Activated T-cell treated with anti-CD3 and anti-CD28 coated beads for 48 hours (primary cell): Measurements from ENCODE around the gene NAP1L5.

Experiments
- DNase-seq: peaks from one replicate; pipeline ENCODE4 v3.0.0-alpha.2; 2020; ENCODE audit warnings: low read depth

The NAP1L5 gene

GRCh38 chr4:88697588-88698329, at the start of gene NAP1L5:
Gene NAP1L5 (minus strand): TSS chr4:88697829. CDS start chr4:88697754, 75 bp downstream.
- peak; percentile 59 for DNase-seq

GRCh38 chr4:88747351-88747750, 49.7 kb upstream of the NAP1L5 start:
- DNase-seq = no peak

GRCh38 chr4:88746206-88746605, 48.6 kb upstream of the NAP1L5 start:
- no peak for DNase-seq

- no peak for DNase-seq
Measured at GRCh38 chr4:88745581-88746163, 48.0 kb upstream of the NAP1L5 start.

- DNase-seq = no peak
Measured at GRCh38 chr4:88745175-88745574, 47.5 kb upstream of the NAP1L5 start.

GRCh38 chr4:88744609-88745008, 47.0 kb upstream of the NAP1L5 start:
- DNase-seq = no peak

GRCh38 chr4:88743696-88744095, 46.1 kb upstream of the NAP1L5 start:
- no peak for DNase-seq

- no peak for DNase-seq
Measured at GRCh38 chr4:88742561-88742960, 44.9 kb upstream of the NAP1L5 start.

- no peak for DNase-seq
Measured at GRCh38 chr4:88738180-88738579, 40.6 kb upstream of the NAP1L5 start.

GRCh38 chr4:88737307-88737941, 39.8 kb upstream of the NAP1L5 start:
- DNase-seq = no peak

- DNase-seq = no peak
Measured at GRCh38 chr4:88736264-88736663, 38.6 kb upstream of the NAP1L5 start.

GRCh38 chr4:88735564-88735963, 37.9 kb upstream of the NAP1L5 start:
- DNase-seq = no peak

- no peak for DNase-seq
Measured at GRCh38 chr4:88734403-88734949, 36.8 kb upstream of the NAP1L5 start.

GRCh38 chr4:88732714-88733368, 35.2 kb upstream of the NAP1L5 start:
- no peak for DNase-seq

GRCh38 chr4:88731381-88731780, 33.8 kb upstream of the NAP1L5 start:
- DNase-seq = no peak

GRCh38 chr4:88730811-88731210, 33.2 kb upstream of the NAP1L5 start:
- no peak for DNase-seq

GRCh38 chr4:88729146-88729760, 31.6 kb upstream of the NAP1L5 start:
- DNase-seq = no peak

GRCh38 chr4:88728146-88728545, 30.5 kb upstream of the NAP1L5 start:
- no peak for DNase-seq

GRCh38 chr4:88725986-88726385, 28.4 kb upstream of the NAP1L5 start:
- DNase-seq = no peak

- no peak for DNase-seq
Measured at GRCh38 chr4:88725143-88725542, 27.5 kb upstream of the NAP1L5 start.

- DNase-seq = no peak
Measured at GRCh38 chr4:88724406-88724805, 26.8 kb upstream of the NAP1L5 start.

GRCh38 chr4:88722828-88723227, 25.2 kb upstream of the NAP1L5 start:
- no peak for DNase-seq
